ENCODE data around the gene SLC9A5. TPM values are rescaled to one million over a fixed set of nuclear protein-coding genes. Genes with fewer than 3 reads are reported as not detected.
A peak's percentile ranks its signal among the peaks of the same experiment; 100 is the strongest.

The SLC9A5 gene
- polyA plus RNA-seq, 3 donors, result 1.0 TPM; not detected in 2

DNA sequence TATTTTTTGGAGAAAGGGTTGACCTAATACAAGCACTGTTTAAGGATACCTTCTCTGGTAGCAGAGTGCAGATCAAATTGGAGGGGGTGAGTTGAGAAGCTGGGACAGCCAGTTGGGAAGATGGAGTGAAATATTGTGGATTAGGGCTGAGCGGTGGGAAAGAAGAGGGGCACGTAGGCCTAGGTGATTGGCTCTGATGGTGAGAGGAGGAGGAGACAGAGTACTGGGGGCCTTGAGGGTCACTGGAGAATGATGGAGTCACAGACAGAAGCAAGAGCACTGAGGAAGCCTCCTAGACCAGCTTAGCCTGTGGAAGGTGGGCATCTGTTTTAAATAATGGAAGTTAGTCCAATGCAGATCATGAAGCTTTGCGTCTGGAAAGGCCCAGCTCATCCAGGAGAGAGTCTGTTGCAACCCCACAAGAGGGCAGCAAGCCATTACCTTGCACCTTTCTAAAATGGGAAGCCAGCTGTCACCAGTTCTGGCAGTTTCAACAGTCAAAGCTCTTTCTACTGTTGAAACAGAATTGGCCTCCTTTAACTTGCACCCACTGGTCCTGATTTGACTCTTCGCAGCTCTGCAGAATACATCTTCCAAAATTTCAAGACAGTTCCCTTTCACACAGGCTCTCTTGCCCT, 11.8 kb downstream of the SLC9A5 start:
- Histone ChIP-seq H3K4me3 (replicated peaks in 1 of 3; ENCODE audit: low read depth in 2 of 3, low read length in 3 of 3) (no peak overlapping the region), H2AFZ (ENCODE audit: insufficient read depth, low read depth, low read length, poor library complexity, severe bottlenecking) (no peak overlapping the region), H3K79me2 (ENCODE audit: insufficient read depth, low read length) (no peaks in the 10 kb centered on the region), H4K20me1 (ENCODE audit: insufficient read depth, low read length) (no peaks in the 10 kb centered on the region), H3K4me1 (ENCODE audit: control insufficient read depth in 1 of 2, insufficient read depth in 2 of 2, low read length in 2 of 2) (no peaks in the 10 kb centered on the region), H3K27me3 (ENCODE audit: control insufficient read depth in 2 of 2, insufficient read depth in 2 of 2, low read length in 2 of 2) (no peaks in the 10 kb centered on the region), H3K27ac (ENCODE audit: low read depth in 1 of 2, low read length in 2 of 2) (no peak overlapping the region), H3K9me3 (replicated peaks in 1 of 2; ENCODE audit: control insufficient read depth in 1 of 2, insufficient read depth in 1 of 2, low read length in 2 of 2) (no peaks in the 10 kb centered on the region), H3K9ac (ENCODE audit: insufficient read depth, low read length, poor library complexity, severe bottlenecking) (no peak overlapping the region), H3K4me2 (replicated peaks; ENCODE audit: extremely low read depth, low read length, poor library complexity, severe bottlenecking) (no peak overlapping the region), H3K36me3 (replicated peaks in 1 of 2; ENCODE audit: control insufficient read depth in 1 of 2, insufficient read depth in 2 of 2, low read length in 2 of 2) (no peaks in the 10 kb centered on the region)
- WGBS (ENCODE audit: insufficient coverage), result 75% methylated on average over 4 of the region's 4 CpGs
- Mint-ChIP-seq H3K4me1 (peaks cover 2% of the 10 kb centered on the region), H3K36me3 (no peaks in the 10 kb centered on the region), H3K9me3 (peaks cover 0 to 3% (median 1%) of the 10 kb centered on the region in 7 donors), H3K4me3 (no peak overlapping the region), H3K27ac (no peak overlapping the region), H3K27me3 (ENCODE audit: low read depth in 3 of 3) (peaks cover 5 to 17% (median 6%) of the 10 kb centered on the region in 3 donors)
- intact Hi-C loops (cut with micrococcal nuclease), result no loop called here
- DNase-seq, result peak in 1 of 3 donors; percentile 28
- TF ChIP-seq, protein P1, sequence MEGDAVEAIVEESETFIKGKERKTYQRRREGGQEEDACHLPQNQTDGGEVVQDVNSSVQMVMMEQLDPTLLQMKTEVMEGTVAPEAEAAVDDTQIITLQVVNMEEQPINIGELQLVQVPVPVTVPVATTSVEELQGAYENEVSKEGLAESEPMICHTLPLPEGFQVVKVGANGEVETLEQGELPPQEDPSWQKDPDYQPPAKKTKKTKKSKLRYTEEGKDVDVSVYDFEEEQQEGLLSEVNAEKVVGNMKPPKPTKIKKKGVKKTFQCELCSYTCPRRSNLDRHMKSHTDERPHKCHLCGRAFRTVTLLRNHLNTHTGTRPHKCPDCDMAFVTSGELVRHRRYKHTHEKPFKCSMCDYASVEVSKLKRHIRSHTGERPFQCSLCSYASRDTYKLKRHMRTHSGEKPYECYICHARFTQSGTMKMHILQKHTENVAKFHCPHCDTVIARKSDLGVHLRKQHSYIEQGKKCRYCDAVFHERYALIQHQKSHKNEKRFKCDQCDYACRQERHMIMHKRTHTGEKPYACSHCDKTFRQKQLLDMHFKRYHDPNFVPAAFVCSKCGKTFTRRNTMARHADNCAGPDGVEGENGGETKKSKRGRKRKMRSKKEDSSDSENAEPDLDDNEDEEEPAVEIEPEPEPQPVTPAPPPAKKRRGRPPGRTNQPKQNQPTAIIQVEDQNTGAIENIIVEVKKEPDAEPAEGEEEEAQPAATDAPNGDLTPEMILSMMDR (IDR thresholded peaks at IDR 0.05), result peak; percentile 34

DNA sequence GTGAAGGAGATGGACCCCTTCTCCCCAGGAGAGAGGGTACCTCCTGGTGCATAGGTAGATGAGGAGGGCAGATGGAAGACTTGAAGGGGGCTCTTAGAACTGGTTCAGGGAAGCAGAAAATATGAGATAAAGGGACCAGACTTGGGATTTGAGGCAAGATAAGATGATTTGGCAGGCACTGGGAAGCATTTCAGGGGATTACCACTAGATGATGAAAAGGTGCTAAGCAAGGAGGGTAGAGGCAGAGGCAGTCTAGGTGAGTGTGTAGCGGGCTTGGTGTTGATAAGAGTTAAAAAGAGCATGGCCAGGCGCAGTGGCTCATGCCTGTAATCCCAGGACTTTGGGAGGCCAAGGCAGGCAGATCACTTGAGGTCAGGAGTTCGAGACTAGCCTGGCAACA, 14.4 kb downstream of the SLC9A5 start:
- no peaks in the 10 kb centered on the region for H3K79me2 ChIP-seq (ENCODE audit: insufficient read depth, low read length)
- H3K4me2 ChIP-seq (replicated peaks; ENCODE audit: extremely low read depth, low read length, poor library complexity, severe bottlenecking), result no peak overlapping the region
- no peak overlapping the region for H3K4me3 ChIP-seq (replicated peaks in 1 of 3; ENCODE audit: low read depth in 2 of 3, low read length in 3 of 3)
- H3K4me1 ChIP-seq (ENCODE audit: control insufficient read depth in 1 of 2, insufficient read depth in 2 of 2, low read length in 2 of 2), result no peaks in the 10 kb centered on the region
- H3K9ac ChIP-seq (ENCODE audit: insufficient read depth, low read length, poor library complexity, severe bottlenecking), result no peak overlapping the region
- TF ChIP-seq, protein P1 (IDR thresholded peaks at IDR 0.05), result no peak
- H3K9me3 ChIP-seq (replicated peaks in 1 of 2; ENCODE audit: control insufficient read depth in 1 of 2, insufficient read depth in 1 of 2, low read length in 2 of 2), result no peaks in the 10 kb centered on the region
- peaks cover 5% of the 10 kb centered on the region for H3K4me1 Mint-ChIP-seq
- H3K4me3 Mint-ChIP-seq, result no peak overlapping the region
- no peaks in the 10 kb centered on the region for H3K36me3 Mint-ChIP-seq
- no peaks in the 10 kb centered on the region for H3K27me3 ChIP-seq (ENCODE audit: control insufficient read depth in 2 of 2, insufficient read depth in 2 of 2, low read length in 2 of 2)
- H3K27ac ChIP-seq (ENCODE audit: low read depth in 1 of 2, low read length in 2 of 2), result no peak overlapping the region
- H4K20me1 ChIP-seq (ENCODE audit: insufficient read depth, low read length), result no peaks in the 10 kb centered on the region
- peaks cover 2 to 17% (median 7%) of the 10 kb centered on the region in 3 donors for H3K27me3 Mint-ChIP-seq (ENCODE audit: low read depth in 3 of 3)
- WGBS (ENCODE audit: insufficient coverage), result 93% methylated on average over 3 of the region's 3 CpGs
- peaks cover 0 to 2% (median 0%) of the 10 kb centered on the region in 7 donors for H3K9me3 Mint-ChIP-seq
- H3K36me3 ChIP-seq (replicated peaks in 1 of 2; ENCODE audit: control insufficient read depth in 1 of 2, insufficient read depth in 2 of 2, low read length in 2 of 2), result no peaks in the 10 kb centered on the region
- intact Hi-C loops (cut with micrococcal nuclease), result no loop called here
- H3K27ac Mint-ChIP-seq, result no peak overlapping the region
- H2AFZ ChIP-seq (ENCODE audit: insufficient read depth, low read depth, low read length, poor library complexity, severe bottlenecking), result no peak overlapping the region
- no peak for DNase-seq
